GM18858 (cell line): ENCODE data around the gene NOP9.
A peak's percentile ranks its signal among the peaks of the same experiment; 100 is the strongest.

Experiments
- ATAC-seq: cut with Tn5 transposase; IDR thresholded peaks from one replicate; pipeline ENCODE4 v1.9.1; 2021; ENCODE audit not compliant: unreplicated experiment

NOP9 gene

GRCh38 chr14:24299255-24300191 lies at the start of gene NOP9, which contains the start of gene DHRS1:
Gene NOP9, plus strand, starts transcription at chr14:24299850. Its CDS starts 105 bp downstream, at chr14:24299955.
Gene DHRS1, minus strand, starts transcription at chr14:24299780. Its CDS starts 674 bp downstream, at chr14:24299106.
- peak; percentile 38 for ATAC-seq

- ATAC-seq: no peak
Observed at GRCh38 chr14:24250354-24250753, 49.3 kb upstream of the NOP9 start.

- ATAC-seq: no peak
Observed at GRCh38 chr14:24251880-24252288, 47.8 kb upstream of the NOP9 start.

GRCh38 chr14:24252289-24253124 lies 47.1 kb upstream of the NOP9 start:
- ATAC-seq: no peak

- ATAC-seq: no peak
Observed at GRCh38 chr14:24253936-24254335, 45.7 kb upstream of the NOP9 start.

- no peak for ATAC-seq
Observed at GRCh38 chr14:24254630-24255392, 44.8 kb upstream of the NOP9 start.

- no peak for ATAC-seq
Observed at GRCh38 chr14:24255438-24255837, 44.2 kb upstream of the NOP9 start.

GRCh38 chr14:24255931-24256711 lies 43.5 kb upstream of the NOP9 start:
- no peak for ATAC-seq

- no peak for ATAC-seq
Observed at GRCh38 chr14:24256960-24257359, 42.7 kb upstream of the NOP9 start.

- ATAC-seq: no peak
Observed at GRCh38 chr14:24258119-24258518, 41.5 kb upstream of the NOP9 start.

- ATAC-seq: no peak
Observed at GRCh38 chr14:24258548-24259265, 40.9 kb upstream of the NOP9 start.

GRCh38 chr14:24259282-24260025 lies 40.2 kb upstream of the NOP9 start:
- ATAC-seq: no peak

- ATAC-seq: no peak
Observed at GRCh38 chr14:24260026-24260779, 39.4 kb upstream of the NOP9 start.

GRCh38 chr14:24260780-24261157 lies 38.9 kb upstream of the NOP9 start:
- ATAC-seq: no peak

GRCh38 chr14:24261256-24261968 lies 38.2 kb upstream of the NOP9 start:
- no peak for ATAC-seq

- no peak for ATAC-seq
Observed at GRCh38 chr14:24261969-24262327, 37.7 kb upstream of the NOP9 start.
